GM18870 (cell line): ENCODE data around the gene TPK1.

ENCODE experiments used
- ATAC-seq: cut with Tn5 transposase; IDR thresholded peaks from one replicate; pipeline ENCODE4 v1.9.1; 2021; ENCODE audit warnings: moderate library complexity; ENCODE audit not compliant: unreplicated experiment

Gene TPK1

GRCh38 chr7:144835652-144836544, at the start of gene TPK1:
Gene TPK1 (minus strand): TSS chr7:144836053. CDS start chr7:144835602, 451 bp downstream.
- ATAC-seq: peak; percentile 82

- ATAC-seq: no peak
These were observed 49.6 kb upstream of the TPK1 start for GRCh38 chr7:144885478-144885877.

GRCh38 chr7:144884896-144885295, 49.0 kb upstream of the TPK1 start:
- ATAC-seq: no peak

- no peak for ATAC-seq
These were observed 37.5 kb upstream of the TPK1 start for GRCh38 chr7:144873316-144873845.

DNA sequence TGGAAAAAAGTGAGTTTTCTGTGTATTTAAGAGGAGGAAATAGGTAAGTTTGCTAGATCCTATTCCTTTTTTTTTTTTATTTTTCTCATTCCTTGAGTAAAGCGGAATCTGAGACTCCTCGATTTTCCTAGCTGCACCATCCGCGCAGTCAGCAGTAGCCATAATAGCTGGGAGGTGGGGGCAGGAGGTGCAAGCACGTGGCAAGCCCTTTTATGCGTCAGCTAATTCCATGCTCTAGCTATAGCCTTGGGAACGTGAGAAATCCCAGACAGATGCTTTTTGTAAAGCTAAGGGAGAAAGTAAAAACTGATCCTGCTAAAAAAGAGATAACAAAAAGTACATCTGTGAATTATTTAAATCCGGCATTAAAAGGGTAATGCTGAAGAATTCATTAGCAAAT, 33.2 kb upstream of the TPK1 start:
- ATAC-seq: no peak

DNA sequence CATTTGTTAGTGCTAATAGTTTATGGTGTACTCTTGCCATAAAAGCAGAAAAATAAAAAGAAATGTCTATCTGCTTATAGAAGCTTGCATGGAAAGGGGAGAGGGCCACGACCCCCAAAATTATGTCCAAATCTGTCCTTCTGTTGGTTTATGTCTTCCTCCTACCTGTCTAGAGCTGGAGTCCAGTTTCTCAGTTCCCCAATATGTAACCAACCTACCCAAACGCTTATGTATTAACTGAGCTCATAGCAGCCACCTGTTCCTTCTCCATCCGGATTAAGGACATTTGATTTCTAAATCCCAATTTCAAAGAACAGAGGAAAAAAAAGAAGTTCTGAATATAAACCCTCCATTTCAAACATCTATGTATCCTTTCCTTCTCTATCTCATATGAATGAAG, 30.3 kb upstream of the TPK1 start:
- ATAC-seq: peak; percentile 79

GRCh38 chr7:144863320-144863647, 27.4 kb upstream of the TPK1 start:
- no peak for ATAC-seq

- ATAC-seq: no peak
These were observed 26.9 kb upstream of the TPK1 start for GRCh38 chr7:144862612-144863319.

DNA sequence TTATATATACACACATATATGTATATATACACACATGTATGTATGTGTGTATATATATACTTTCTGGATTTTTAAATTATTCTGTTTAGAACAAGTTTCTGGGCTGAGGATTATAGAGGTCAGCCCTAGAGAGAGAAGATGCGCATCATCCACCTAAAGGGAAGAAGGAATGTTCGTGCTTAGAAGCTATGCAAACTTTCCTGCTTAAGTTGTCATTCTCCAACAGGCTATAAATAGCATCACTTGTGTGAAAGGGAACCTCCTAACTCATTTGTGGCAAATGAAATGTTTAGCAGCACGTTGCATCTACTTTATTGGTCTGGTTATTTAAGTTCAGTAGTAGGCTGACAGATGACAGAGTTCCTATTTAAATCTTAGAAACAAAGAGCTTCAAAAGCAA, 23.9 kb upstream of the TPK1 start:
- ATAC-seq: no peak

- no peak for ATAC-seq
These were observed 21.6 kb upstream of the TPK1 start for GRCh38 chr7:144857463-144857862.

DNA sequence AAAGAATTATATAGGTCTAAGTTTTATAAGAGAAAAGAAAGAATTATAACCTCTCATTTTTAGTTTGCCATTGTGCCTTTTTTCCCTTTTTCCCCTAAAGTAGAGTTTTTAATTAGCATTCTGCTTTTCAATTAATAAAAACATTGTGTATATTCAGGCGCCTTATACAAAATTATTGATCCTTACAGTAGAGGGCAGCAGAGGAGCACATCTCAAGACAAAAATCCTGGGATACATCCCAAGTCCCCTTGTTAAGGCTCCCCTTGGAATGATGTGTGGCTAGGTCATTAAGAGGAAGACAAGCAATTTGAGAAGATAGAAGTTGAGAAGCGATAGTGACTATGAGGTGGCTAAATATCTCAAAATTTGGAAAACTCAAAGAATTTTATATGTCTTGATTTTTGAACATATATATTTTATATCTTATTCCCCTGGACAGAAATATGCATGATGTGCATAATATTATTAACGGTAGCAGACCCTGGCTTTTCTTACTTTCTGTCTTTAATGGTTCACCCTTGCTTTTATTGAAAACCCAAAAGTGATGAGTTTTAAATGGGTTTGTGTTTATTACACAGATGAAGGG, 19.1 kb upstream of the TPK1 start:
- no peak for ATAC-seq

DNA sequence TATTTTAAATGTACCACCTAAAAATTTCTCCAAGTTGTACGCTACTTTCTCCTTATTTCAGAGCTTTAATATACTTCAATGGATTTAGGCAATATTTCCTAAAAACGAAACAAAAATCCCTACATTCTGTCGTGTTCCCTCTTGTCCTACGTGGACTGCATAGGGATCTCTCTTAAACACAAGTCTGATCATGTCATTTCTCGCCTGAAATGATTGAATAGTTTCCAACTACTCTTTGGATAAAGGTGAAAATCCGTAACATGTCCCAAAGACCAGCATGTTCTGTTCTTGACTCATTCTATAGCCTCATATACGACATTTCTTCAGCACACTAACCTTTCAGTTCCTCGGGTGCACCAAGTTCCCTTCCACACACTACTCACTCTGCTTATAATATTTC, 17.7 kb upstream of the TPK1 start:
- ATAC-seq: no peak

- ATAC-seq: no peak
These were observed 12.2 kb upstream of the TPK1 start for GRCh38 chr7:144848078-144848477.

- ATAC-seq: peak; percentile 87
These were observed 6.6 kb upstream of the TPK1 start for GRCh38 chr7:144842377-144842851.

DNA sequence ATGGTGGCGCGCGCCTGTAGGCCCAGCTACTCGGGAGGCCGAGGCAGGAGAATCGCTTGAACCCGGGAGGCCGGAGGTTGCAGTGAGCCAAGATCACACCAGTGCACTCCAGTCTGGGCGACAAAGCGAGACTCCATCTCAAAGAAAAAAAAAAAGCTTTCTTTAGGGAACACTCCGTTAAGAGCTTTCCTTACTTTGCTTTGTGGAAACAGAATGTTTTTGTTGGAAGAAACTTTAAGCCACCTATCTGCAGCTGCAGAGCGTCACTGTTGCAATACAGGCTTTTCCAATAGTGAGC, 641 bp upstream of the TPK1 start:
- ATAC-seq: no peak

DNA sequence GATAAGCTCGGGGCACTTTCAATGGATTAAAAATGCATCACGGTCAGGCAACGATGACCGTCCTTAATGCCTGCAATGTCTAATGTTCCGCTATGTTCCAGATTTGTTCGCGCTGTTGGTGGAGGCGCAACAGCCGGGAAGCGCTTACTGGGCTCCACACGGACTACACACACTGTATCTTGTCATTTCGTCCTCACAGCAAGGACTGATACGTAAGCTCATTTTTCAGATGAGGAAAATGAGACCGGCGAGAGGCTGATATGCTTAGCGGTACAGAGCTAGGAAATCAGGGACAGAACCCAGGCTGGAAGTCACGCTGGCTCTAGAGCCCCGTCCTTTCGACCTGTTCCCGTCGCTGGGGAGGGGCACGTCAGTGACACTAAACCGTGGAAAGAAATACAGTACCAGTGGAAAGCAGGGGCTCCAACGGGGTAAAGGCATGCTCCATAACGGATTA, 670 bp downstream of the TPK1 start:
- ATAC-seq: peak; percentile 36

- peak; percentile 37 for ATAC-seq
These were observed 1.2 kb downstream of the TPK1 start for GRCh38 chr7:144834641-144835144.

DNA sequence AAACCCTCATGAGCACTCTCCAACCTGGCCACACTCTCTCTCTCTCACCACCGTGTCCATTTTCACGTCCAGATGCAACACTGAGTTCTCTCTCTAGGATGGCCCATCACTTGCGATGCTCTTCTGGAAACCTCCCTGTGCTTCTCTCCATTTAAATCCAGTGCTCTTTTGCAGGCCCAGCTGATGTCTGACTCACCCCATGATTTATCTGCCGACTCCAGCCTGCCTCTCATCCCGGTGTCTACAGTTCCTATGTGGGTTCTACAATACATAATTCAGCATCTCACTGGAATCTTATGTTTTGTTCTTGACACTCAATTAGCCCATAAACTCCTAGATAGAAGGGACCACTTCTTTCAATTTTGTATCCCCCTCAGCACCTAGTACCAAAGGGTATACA, 5.0 kb downstream of the TPK1 start:
- ATAC-seq: no peak

DNA sequence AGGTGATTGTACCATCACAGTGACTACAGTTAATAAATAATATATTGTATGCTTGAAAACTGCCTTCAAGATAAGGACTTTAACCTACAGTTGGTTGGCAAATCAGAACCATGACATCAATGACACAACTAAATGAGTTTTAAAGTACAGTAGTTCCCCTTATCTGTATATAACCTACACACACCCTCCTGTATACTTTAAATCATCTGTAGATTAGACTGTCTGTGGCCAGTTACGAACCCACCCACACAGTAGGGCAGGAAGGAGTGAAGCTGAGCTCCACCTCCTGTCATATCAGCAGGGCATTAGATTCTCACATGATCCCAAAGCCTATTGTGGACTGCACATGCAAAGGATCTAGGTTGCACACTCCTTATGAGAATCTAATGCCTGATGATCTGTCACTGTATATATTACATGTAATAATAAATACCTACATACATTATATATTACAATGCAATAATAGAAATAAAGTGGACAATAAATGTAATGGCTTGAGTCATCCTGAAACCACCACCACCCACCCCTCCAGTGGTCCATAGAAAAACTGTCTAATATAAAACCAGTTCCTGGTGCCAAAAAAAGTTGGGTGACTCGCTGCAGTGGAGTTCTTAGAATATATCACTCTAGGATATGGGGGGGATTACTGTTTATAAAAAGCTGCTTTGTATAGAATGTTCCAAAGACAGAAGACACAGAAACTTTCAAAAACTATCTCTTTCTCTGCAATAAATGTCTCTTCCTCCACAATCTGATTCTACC, 5.6 kb downstream of the TPK1 start:
- no peak for ATAC-seq

DNA sequence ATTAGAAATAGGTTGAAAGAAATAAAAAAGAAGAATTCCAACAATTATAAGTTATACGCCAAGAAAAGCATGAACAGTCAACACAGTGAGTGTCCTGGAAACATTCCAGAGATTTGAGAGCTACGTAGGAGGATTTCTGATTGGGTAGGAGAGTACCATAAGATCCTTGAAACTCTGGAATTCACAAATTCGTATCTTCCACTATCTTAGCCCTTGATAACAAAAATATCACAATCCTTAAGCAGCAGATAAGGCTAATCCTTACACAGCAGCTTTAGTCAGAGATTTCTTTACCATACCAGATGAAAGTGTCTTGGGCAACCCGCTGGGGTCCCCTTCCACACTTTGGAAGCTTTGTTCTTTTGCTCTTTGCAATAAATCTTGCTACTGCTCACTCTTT, 8.2 kb downstream of the TPK1 start:
- no peak for ATAC-seq

GRCh38 chr7:144826208-144826607, 9.6 kb downstream of the TPK1 start:
- no peak for ATAC-seq
